ENCODE measurements around the gene ROBO1. TPM values are rescaled to one million over a fixed set of nuclear protein-coding genes. Genes with fewer than 3 reads are reported as not detected.

The ROBO1 gene
- total and polyA plus RNA-seq, 2 donors from 2014 or later: 2.1 to 22.1 TPM

GRCh38 chr3:79368403-79368802 lies 399.4 kb downstream of the ROBO1 start:
- FAIRE-seq (no peak), DNase-seq (peak in 2 of 5 donors; percentile 11 to 15)
- Histone ChIP-seq H3K9me3 (ENCODE audit: control insufficient read depth in 2 of 3, insufficient read depth in 1 of 3, low read length in 3 of 3) (no peaks in the 10 kb centered on the region), H3K4me3 (ENCODE audit: low read length in 3 of 3) (no peak overlapping the region), H3K9ac (ENCODE audit: low read length in 3 of 3) (no peak overlapping the region), H3K27me3 (ENCODE audit: control insufficient read depth, insufficient read depth, low read length) (no peaks in the 10 kb centered on the region), H3K27ac (ENCODE audit: low read depth in 2 of 2, low read length in 2 of 2) (no peak overlapping the region), H3K36me3 (ENCODE audit: control insufficient read depth in 2 of 3, insufficient read depth in 3 of 3, low read length in 3 of 3) (no peaks in the 10 kb centered on the region), H3K4me1 (ENCODE audit: control insufficient read depth in 2 of 3, insufficient read depth in 2 of 3, low read depth in 1 of 3, low read length in 3 of 3) (no peaks in the 10 kb centered on the region)
- no peak for TF ChIP-seq CTCF (IDR thresholded peaks at IDR 0.05; ENCODE audit: borderline replicate concordance, extremely low read depth, insufficient read depth)
- intact Hi-C loops (cut with DNase I): loop anchor here (10.0 kb wide), 1 partner anchor 704 kb away; no protein-coding TSS in a partner anchor

GRCh38 chr3:79367803-79368202 lies 400.0 kb downstream of the ROBO1 start:
- no peak for DNase-seq
- no peak overlapping the region for H3K27ac ChIP-seq (ENCODE audit: low read depth in 2 of 2, low read length in 2 of 2)
- no peaks in the 10 kb centered on the region for H3K9me3 ChIP-seq (ENCODE audit: control insufficient read depth in 2 of 3, insufficient read depth in 1 of 3, low read length in 3 of 3)
- no peaks in the 10 kb centered on the region for H3K4me1 ChIP-seq (ENCODE audit: control insufficient read depth in 2 of 3, insufficient read depth in 2 of 3, low read depth in 1 of 3, low read length in 3 of 3)
- H3K36me3 ChIP-seq (ENCODE audit: control insufficient read depth in 2 of 3, insufficient read depth in 3 of 3, low read length in 3 of 3): no peaks in the 10 kb centered on the region
- no peak for TF ChIP-seq CTCF (IDR thresholded peaks at IDR 0.05; ENCODE audit: borderline replicate concordance, extremely low read depth, insufficient read depth)
- intact Hi-C loops (cut with DNase I): loop anchor here (10.0 kb wide), 1 partner anchor 703 kb away; no protein-coding TSS in a partner anchor
- no peak overlapping the region for H3K4me3 ChIP-seq (ENCODE audit: low read length in 3 of 3)
- no peaks in the 10 kb centered on the region for H3K27me3 ChIP-seq (ENCODE audit: control insufficient read depth, insufficient read depth, low read length)
- no peak for FAIRE-seq
- H3K9ac ChIP-seq (ENCODE audit: low read length in 3 of 3): no peak overlapping the region

GRCh38 chr3:79367066-79367465 lies 400.7 kb downstream of the ROBO1 start:
- no peak overlapping the region for H3K9ac ChIP-seq (ENCODE audit: low read length in 3 of 3)
- no peak overlapping the region for H3K27ac ChIP-seq (ENCODE audit: low read depth in 2 of 2, low read length in 2 of 2)
- no peaks in the 10 kb centered on the region for H3K27me3 ChIP-seq (ENCODE audit: control insufficient read depth, insufficient read depth, low read length)
- no peak overlapping the region for H3K4me3 ChIP-seq (ENCODE audit: low read length in 3 of 3)
- TF ChIP-seq CTCF (IDR thresholded peaks at IDR 0.05; ENCODE audit: borderline replicate concordance, extremely low read depth, insufficient read depth): no peak
- no peak for DNase-seq
- no peak for FAIRE-seq
- no peaks in the 10 kb centered on the region for H3K9me3 ChIP-seq (ENCODE audit: control insufficient read depth in 2 of 3, insufficient read depth in 1 of 3, low read length in 3 of 3)
- H3K36me3 ChIP-seq (ENCODE audit: control insufficient read depth in 2 of 3, insufficient read depth in 3 of 3, low read length in 3 of 3): no peaks in the 10 kb centered on the region
- no peaks in the 10 kb centered on the region for H3K4me1 ChIP-seq (ENCODE audit: control insufficient read depth in 2 of 3, insufficient read depth in 2 of 3, low read depth in 1 of 3, low read length in 3 of 3)
- intact Hi-C loops (cut with DNase I): loop anchor here (10.0 kb wide), 1 partner anchor 702 kb away; no protein-coding TSS in a partner anchor

GRCh38 chr3:79366414-79366813 lies 401.4 kb downstream of the ROBO1 start:
- FAIRE-seq (no peak), DNase-seq (no peak)
- Histone ChIP-seq H3K9ac (ENCODE audit: low read length in 3 of 3) (no peak overlapping the region), H3K27me3 (ENCODE audit: control insufficient read depth, insufficient read depth, low read length) (no peaks in the 10 kb centered on the region), H3K9me3 (ENCODE audit: control insufficient read depth in 2 of 3, insufficient read depth in 1 of 3, low read length in 3 of 3) (no peaks in the 10 kb centered on the region), H3K36me3 (ENCODE audit: control insufficient read depth in 2 of 3, insufficient read depth in 3 of 3, low read length in 3 of 3) (no peaks in the 10 kb centered on the region), H3K4me1 (ENCODE audit: control insufficient read depth in 2 of 3, insufficient read depth in 2 of 3, low read depth in 1 of 3, low read length in 3 of 3) (no peaks in the 10 kb centered on the region), H3K27ac (ENCODE audit: low read depth in 2 of 2, low read length in 2 of 2) (no peak overlapping the region), H3K4me3 (ENCODE audit: low read length in 3 of 3) (no peak overlapping the region)
- no peak for TF ChIP-seq CTCF (IDR thresholded peaks at IDR 0.05; ENCODE audit: borderline replicate concordance, extremely low read depth, insufficient read depth)
- intact Hi-C loops (cut with DNase I): loop anchor here (10.0 kb wide), 1 partner anchor 702 kb away; no protein-coding TSS in a partner anchor

All from kidney (tissue), 14 donors.